Mucosa of rectum (tissue), 2 donors: Measurements from ENCODE around the gene PPP1R37.

Source experiments
- H3K27ac ChIP-seq, 2 donors: one replicate each; pipeline ENCODE4 v1.7.0; 2013; ENCODE audit warnings: inconsistent platforms in 2 of 2, low read depth in 2 of 2, low read length in 2 of 2
- H3K27me3 ChIP-seq, 2 donors: one replicate each; pipeline ENCODE4 v1.7.0; 2013; ENCODE audit warnings: low read length in 2 of 2; ENCODE audit not compliant: control insufficient read depth in 2 of 2, insufficient read depth in 2 of 2
- H3K36me3 ChIP-seq, 2 donors: one replicate each; pipeline ENCODE4 v1.7.0; 2013; ENCODE audit warnings: low read length in 2 of 2; ENCODE audit not compliant: control insufficient read depth in 2 of 2, insufficient read depth in 2 of 2
- H3K4me1 ChIP-seq, 2 donors: one replicate each; pipeline ENCODE4 v1.7.0; 2013; ENCODE audit warnings: low read length in 2 of 2, mild to moderate bottlenecking in 1 of 2; ENCODE audit not compliant: control insufficient read depth in 2 of 2, insufficient read depth in 2 of 2
- H3K4me3 ChIP-seq, 2 donors: one replicate each; pipeline ENCODE4 v1.7.0; 2013; ENCODE audit warnings: low read length in 2 of 2
- H3K9ac ChIP-seq, 2 donors: one replicate each; pipeline ENCODE4 v1.7.0; 2013; ENCODE audit warnings: low read length in 2 of 2, low read depth in 1 of 2, mild to moderate bottlenecking in 1 of 2
- H3K9me3 ChIP-seq, 2 donors: one replicate each; pipeline ENCODE4 v1.7.0; 2013; ENCODE audit warnings: low read length in 2 of 2; ENCODE audit not compliant: control insufficient read depth in 2 of 2
- donor health status: healthy.
- donor health status: Normal muscosa, but diverticular disease.

Gene PPP1R37

GRCh38 chr19:45079911-45080370 is 13.0 kb upstream of the PPP1R37 start:
- peaks cover 7 to 12% of the 10 kb centered on the region in 2 donors for H3K36me3 ChIP-seq
- peak overlapping the region; percentile 85 to 94 for H3K4me3 ChIP-seq
- H3K27ac ChIP-seq, result peak overlapping the region; percentile 70 to 83
- peaks cover 36% of the 10 kb centered on the region in 2 donors for H3K4me1 ChIP-seq
- peak overlapping the region; percentile 74 to 90 for H3K9ac ChIP-seq
- H3K9me3 ChIP-seq, result no peaks in the 10 kb centered on the region
- no peaks in the 10 kb centered on the region for H3K27me3 ChIP-seq

- Histone ChIP-seq H3K4me3 (no peak overlapping the region), H3K27ac (no peak overlapping the region), H3K27me3 (no peaks in the 10 kb centered on the region), H3K9ac (no peak overlapping the region), H3K4me1 (peaks cover 22 to 26% of the 10 kb centered on the region in 2 donors), H3K36me3 (peaks cover 10 to 19% of the 10 kb centered on the region in 2 donors), H3K9me3 (no peaks in the 10 kb centered on the region)
Measured at GRCh38 chr19:45082170-45082569, 10.8 kb upstream of the PPP1R37 start.

GRCh38 chr19:45086480-45086879 is 6.5 kb upstream of the PPP1R37 start:
- Histone ChIP-seq H3K9ac (no peak overlapping the region), H3K27ac (no peak overlapping the region), H3K9me3 (no peaks in the 10 kb centered on the region), H3K4me1 (peaks cover 12 to 15% of the 10 kb centered on the region in 2 donors), H3K27me3 (no peaks in the 10 kb centered on the region), H3K36me3 (peaks cover 20 to 22% of the 10 kb centered on the region in 2 donors), H3K4me3 (no peak overlapping the region)

- no peaks in the 10 kb centered on the region for H3K9me3 ChIP-seq
- no peak overlapping the region for H3K9ac ChIP-seq
- H3K27ac ChIP-seq, result no peak overlapping the region
- H3K36me3 ChIP-seq, result peaks cover 13% of the 10 kb centered on the region in 2 donors
- peaks cover 12 to 18% of the 10 kb centered on the region in 2 donors for H3K4me1 ChIP-seq
- no peaks in the 10 kb centered on the region for H3K27me3 ChIP-seq
- H3K4me3 ChIP-seq, result no peak overlapping the region
Measured at GRCh38 chr19:45087531-45087930, 5.4 kb upstream of the PPP1R37 start.

- peaks cover 26 to 34% of the 10 kb centered on the region in 2 donors for H3K4me1 ChIP-seq
- no peak overlapping the region for H3K9ac ChIP-seq
- H3K9me3 ChIP-seq, result no peaks in the 10 kb centered on the region
- H3K36me3 ChIP-seq, result peaks cover 10 to 13% of the 10 kb centered on the region in 2 donors
- H3K27ac ChIP-seq, result no peak overlapping the region
- H3K4me3 ChIP-seq, result peak overlapping the region in 1 of 2 donors; percentile 5
- H3K27me3 ChIP-seq, result no peaks in the 10 kb centered on the region
Measured at GRCh38 chr19:45090034-45090433, 2.9 kb upstream of the PPP1R37 start.

- H3K9ac ChIP-seq, result peak overlapping the region; percentile 51 to 63
- H3K27me3 ChIP-seq, result no peaks in the 10 kb centered on the region
- H3K27ac ChIP-seq, result peak overlapping the region; percentile 91 to 95
- H3K4me3 ChIP-seq, result peak overlapping the region; percentile 90 to 92
- H3K9me3 ChIP-seq, result no peaks in the 10 kb centered on the region
- H3K36me3 ChIP-seq, result peaks cover 6 to 13% of the 10 kb centered on the region in 2 donors
- peaks cover 26 to 34% of the 10 kb centered on the region in 2 donors for H3K4me1 ChIP-seq
Measured at GRCh38 chr19:45090606-45091005, 2.4 kb upstream of the PPP1R37 start.

GRCh38 chr19:45091031-45091923 is 1.7 kb upstream of the PPP1R37 start:
- Histone ChIP-seq H3K27me3 (no peaks in the 10 kb centered on the region), H3K9me3 (no peaks in the 10 kb centered on the region), H3K27ac (peak overlapping the region; percentile 91 to 95), H3K9ac (peak overlapping the region; percentile 80 to 86), H3K36me3 (peaks cover 4 to 11% of the 10 kb centered on the region in 2 donors), H3K4me1 (peaks cover 32 to 38% of the 10 kb centered on the region in 2 donors), H3K4me3 (peak overlapping the region; percentile 90 to 92)

- Histone ChIP-seq H3K27ac (no peak overlapping the region), H3K9me3 (no peaks in the 10 kb centered on the region), H3K27me3 (no peaks in the 10 kb centered on the region), H3K4me3 (peak overlapping the region; percentile 90 to 92), H3K4me1 (peaks cover 36 to 47% of the 10 kb centered on the region in 2 donors), H3K9ac (peak overlapping the region; percentile 86 to 90), H3K36me3 (peaks cover 3 to 8% of the 10 kb centered on the region in 2 donors)
Measured at GRCh38 chr19:45094137-45094536, 1.2 kb downstream of the PPP1R37 start.

GRCh38 chr19:45094707-45095106 is 1.7 kb downstream of the PPP1R37 start:
- Histone ChIP-seq H3K9ac (no peak overlapping the region), H3K27ac (no peak overlapping the region), H3K9me3 (no peaks in the 10 kb centered on the region), H3K4me1 (peaks cover 36 to 47% of the 10 kb centered on the region in 2 donors), H3K27me3 (no peaks in the 10 kb centered on the region), H3K4me3 (peak overlapping the region in 1 of 2 donors; percentile 92), H3K36me3 (peaks cover 3 to 8% of the 10 kb centered on the region in 2 donors)
